ENCODE data around the gene FAM237A.

- TF ChIP-seq USF1 (IDR thresholded peaks at IDR 0.05; ENCODE audit: borderline replicate concordance, low read depth), result no peak
- no peak for TF ChIP-seq CTCF (IDR thresholded peaks at IDR 0.05)
- no peak for TF ChIP-seq IRF3 (IDR thresholded peaks at IDR 0.05; ENCODE audit: low read depth, low read length)
- TF ChIP-seq RAD21 (IDR thresholded peaks at IDR 0.05; ENCODE audit: low read length), result no peak
- no peak for TF ChIP-seq RFX5 (IDR thresholded peaks at IDR 0.05; ENCODE audit: low read length)
- no peak for TF ChIP-seq EP300 (IDR thresholded peaks at IDR 0.05; ENCODE audit: borderline replicate concordance in 1 of 2, low read depth in 1 of 2, low read length in 1 of 2)
- TF ChIP-seq REST (IDR thresholded peaks at IDR 0.05; ENCODE audit: low read depth, low read length), result no peak
- TF ChIP-seq FOXJ3 (CRISPR knock-in tag; IDR thresholded peaks at IDR 0.05), result no peak
- TF ChIP-seq TEAD4 (IDR thresholded peaks at IDR 0.05; ENCODE audit: borderline replicate concordance, insufficient read depth), result no peak
- TF ChIP-seq RCOR1 (IDR thresholded peaks at IDR 0.05; ENCODE audit: low read length), result no peak
- no peak for TF ChIP-seq SMC3 (IDR thresholded peaks at IDR 0.05; ENCODE audit: low read depth, low read length)
- TF ChIP-seq JUND (IDR thresholded peaks at IDR 0.05), result no peak
- TF ChIP-seq CHD2 (IDR thresholded peaks at IDR 0.05; ENCODE audit: low read length, partially characterized antibody), result no peak
- TF ChIP-seq EZH2phosphoT487 (IDR thresholded peaks at IDR 0.05; ENCODE audit: borderline replicate concordance, low read depth), result no peak
Measured at GRCh38 chr2:206670531-206671319, 28.4 kb downstream of the FAM237A start.

All from SK-N-SH (cell line).